ENCODE results near the gene GNAL. TPM values are rescaled to one million over a fixed set of nuclear protein-coding genes. Genes with fewer than 3 reads are reported as not detected.

The GNAL gene
- total RNA-seq, 1 donor from 2014 or later, result 26.8 TPM

GRCh38 chr18:11887328-11888128 lies 198.5 kb downstream of the GNAL start:
- Histone ChIP-seq H3K27me3 (no peaks in the 10 kb centered on the region), H3K9me3 (ENCODE audit: low read depth) (no peaks in the 10 kb centered on the region), H3K4me2 (no peak overlapping the region), H3K9ac (no peak overlapping the region), H3K79me2 (ENCODE audit: low read depth) (no peaks in the 10 kb centered on the region), H3K4me3 (no peak overlapping the region), H4K20me1 (ENCODE audit: low read depth) (no peaks in the 10 kb centered on the region), H3K27ac (no peak overlapping the region), H3F3A (ENCODE audit: low read depth) (no peaks in the 10 kb centered on the region), H3K36me3 (no peaks in the 10 kb centered on the region), H3K4me1 (no peaks in the 10 kb centered on the region), H2AFZ (replicated peaks) (no peak overlapping the region)
- no peak for DNase-seq (ENCODE audit: low spot score)
- peaks cover 2% of the 10 kb centered on the region for H3K27me3 Mint-ChIP-seq (ENCODE audit: insufficient read depth, low read depth)
- H3K27ac Mint-ChIP-seq, result no peak overlapping the region
- no peaks in the 10 kb centered on the region for H3K9me3 Mint-ChIP-seq
- no peak overlapping the region for H3K4me3 Mint-ChIP-seq
- H3K36me3 Mint-ChIP-seq, result peaks cover 15% of the 10 kb centered on the region
- TF ChIP-seq EZH2phosphoT487 (IDR thresholded peaks at IDR 0.05) (no peak), EZH2 (IDR thresholded peaks at IDR 0.05) (no peak), CTCF (IDR thresholded peaks at IDR 0.05) (no peak)
- H3K4me1 Mint-ChIP-seq, result peaks cover 3% of the 10 kb centered on the region

- Mint-ChIP-seq H3K27me3 (ENCODE audit: insufficient read depth, low read depth) (peaks cover 2% of the 10 kb centered on the region), H3K4me1 (no peaks in the 10 kb centered on the region), H3K36me3 (peaks cover 15% of the 10 kb centered on the region), H3K4me3 (no peak overlapping the region), H3K9me3 (no peaks in the 10 kb centered on the region), H3K27ac (no peak overlapping the region)
- Histone ChIP-seq H2AFZ (replicated peaks) (no peak overlapping the region), H3K27ac (no peak overlapping the region), H3K4me2 (no peak overlapping the region), H4K20me1 (ENCODE audit: low read depth) (no peaks in the 10 kb centered on the region), H3K4me3 (no peak overlapping the region), H3F3A (ENCODE audit: low read depth) (no peaks in the 10 kb centered on the region), H3K27me3 (no peaks in the 10 kb centered on the region), H3K9me3 (ENCODE audit: low read depth) (no peaks in the 10 kb centered on the region), H3K9ac (no peak overlapping the region), H3K36me3 (no peaks in the 10 kb centered on the region), H3K4me1 (no peaks in the 10 kb centered on the region), H3K79me2 (ENCODE audit: low read depth) (no peaks in the 10 kb centered on the region)
- no peak for DNase-seq (ENCODE audit: low spot score)
- no peak for TF ChIP-seq EZH2 (IDR thresholded peaks at IDR 0.05)
- no peak for TF ChIP-seq EZH2phosphoT487 (IDR thresholded peaks at IDR 0.05)
- TF ChIP-seq CTCF (IDR thresholded peaks at IDR 0.05), result no peak
Observed at GRCh38 chr18:11888726-11889125, 199.7 kb downstream of the GNAL start.

GRCh38 chr18:11889284-11889683 lies 200.2 kb downstream of the GNAL start:
- Histone ChIP-seq H3K27ac (no peak overlapping the region), H3K79me2 (ENCODE audit: low read depth) (no peaks in the 10 kb centered on the region), H3K36me3 (no peaks in the 10 kb centered on the region), H3K27me3 (no peaks in the 10 kb centered on the region), H3K9me3 (ENCODE audit: low read depth) (no peaks in the 10 kb centered on the region), H3K4me3 (no peak overlapping the region), H2AFZ (replicated peaks) (no peak overlapping the region), H3K4me2 (no peak overlapping the region), H3K4me1 (no peaks in the 10 kb centered on the region), H3F3A (ENCODE audit: low read depth) (no peaks in the 10 kb centered on the region), H3K9ac (no peak overlapping the region), H4K20me1 (ENCODE audit: low read depth) (no peaks in the 10 kb centered on the region)
- Mint-ChIP-seq H3K27ac (no peak overlapping the region), H3K4me3 (no peak overlapping the region), H3K36me3 (peaks cover 13% of the 10 kb centered on the region), H3K4me1 (no peaks in the 10 kb centered on the region), H3K9me3 (no peaks in the 10 kb centered on the region), H3K27me3 (ENCODE audit: insufficient read depth, low read depth) (peaks cover 2% of the 10 kb centered on the region)
- DNase-seq (ENCODE audit: low spot score), result no peak
- TF ChIP-seq CTCF (IDR thresholded peaks at IDR 0.05) (no peak), EZH2phosphoT487 (IDR thresholded peaks at IDR 0.05) (no peak), EZH2 (IDR thresholded peaks at IDR 0.05) (no peak)

Measured in neural progenitor cell (in vitro differentiated cells).